H9 (cell line): ENCODE data around the gene JMJD1C. TPM values are rescaled to one million over a fixed set of nuclear protein-coding genes. Genes with fewer than 3 reads are reported as not detected.

Experiments used
- DNase-seq: peaks from one replicate; pipeline ENCODE4 v3.0.0-alpha.2; 2017
- H2AFZ ChIP-seq: one replicate; pipeline ENCODE4 v1.6.1; 2013; ENCODE audit warnings: mild to moderate bottlenecking, low read length, control low read depth, moderate library complexity
- H2AK5ac ChIP-seq: 2 replicates; pipeline ENCODE4 v1.6.1; 2013; ENCODE audit warnings: low read length, control low read depth, mixed read lengths; ENCODE audit not compliant: insufficient read length
- H2BK120ac ChIP-seq: one replicate; pipeline ENCODE4 v1.6.1; 2013; ENCODE audit warnings: low read depth, mild to moderate bottlenecking, low read length, control low read depth, inconsistent platforms; ENCODE audit not compliant: poor library complexity, severe bottlenecking
- H2BK12ac ChIP-seq: 2 replicates; pipeline ENCODE4 v1.6.1; 2013; ENCODE audit warnings: low read length, control low read depth, mixed read lengths, low read depth; ENCODE audit not compliant: insufficient read length
- H2BK15ac ChIP-seq: 2 replicates; pipeline ENCODE4 v1.6.1; 2013; ENCODE audit warnings: low read depth, low read length, control low read depth
- H2BK20ac ChIP-seq: one replicate; pipeline ENCODE4 v1.6.1; 2013; ENCODE audit warnings: low read depth, mild to moderate bottlenecking, low read length, control low read depth, inconsistent platforms; ENCODE audit not compliant: poor library complexity, severe bottlenecking
- H2BK5ac ChIP-seq: 2 replicates; pipeline ENCODE4 v1.6.1; 2013; ENCODE audit warnings: low read length, control low read depth, mixed read lengths; ENCODE audit not compliant: insufficient read length
- H3K14ac ChIP-seq: 2 replicates; pipeline ENCODE4 v1.6.1; 2013; ENCODE audit warnings: low read length, control low read depth; ENCODE audit not compliant: insufficient read depth
- H3K18ac ChIP-seq: 2 replicates; pipeline ENCODE4 v1.6.1; 2013; ENCODE audit warnings: low read depth, mild to moderate bottlenecking, mixed read lengths, low read length, control low read depth; ENCODE audit not compliant: insufficient read length
- H3K23ac ChIP-seq: 2 replicates; pipeline ENCODE4 v1.6.1; 2013; ENCODE audit warnings: low read length, control low read depth, mixed read lengths, low read depth; ENCODE audit not compliant: insufficient read length
- H3K23me2 ChIP-seq: 2 replicates; pipeline ENCODE4 v1.6.1; 2013; ENCODE audit warnings: low read depth, mild to moderate bottlenecking, mixed read lengths, low read length, control low read depth; ENCODE audit not compliant: insufficient read length, poor library complexity, severe bottlenecking
- H3K27ac ChIP-seq: 2 replicates; pipeline ENCODE4 v1.5.1; 2013; ENCODE audit warnings: low read length, control low read depth, mixed read lengths, low read depth; ENCODE audit not compliant: insufficient read length
- H3K27me3 ChIP-seq: 2 replicates; pipeline ENCODE4 v1.6.1; 2013; ENCODE audit warnings: low read length, control low read depth, inconsistent platforms; ENCODE audit not compliant: insufficient read depth
- H3K4ac ChIP-seq: 2 replicates; pipeline ENCODE4 v1.6.1; 2013; ENCODE audit warnings: low read depth, mild to moderate bottlenecking, control low read depth, inconsistent platforms, low read length, moderate library complexity
- H3K4me1 ChIP-seq: 2 replicates; pipeline ENCODE4 v1.6.1; 2013; ENCODE audit warnings: low read length, control low read depth, inconsistent platforms; ENCODE audit not compliant: insufficient read depth
- H3K4me2 ChIP-seq: 2 replicates; pipeline ENCODE4 v1.6.1; 2013; ENCODE audit warnings: low read length, control low read depth, mixed read lengths; ENCODE audit not compliant: insufficient read length, insufficient read depth
- H3K56ac ChIP-seq: 2 replicates; pipeline ENCODE4 v1.6.1; 2013; ENCODE audit warnings: low read depth, mild to moderate bottlenecking, mixed read lengths, low read length, control low read depth; ENCODE audit not compliant: insufficient read length
- H3K79me1 ChIP-seq: 2 replicates; pipeline ENCODE4 v1.6.1; 2013; ENCODE audit warnings: low read depth, mild to moderate bottlenecking, moderate library complexity, low read length, control low read depth, inconsistent platforms; ENCODE audit not compliant: insufficient read depth, poor library complexity, severe bottlenecking
- H3K79me2 ChIP-seq: 2 replicates; pipeline ENCODE4 v1.6.1; 2013; ENCODE audit warnings: low read length, control low read depth, inconsistent platforms; ENCODE audit not compliant: insufficient read depth
- H3K9ac ChIP-seq: 2 replicates; pipeline ENCODE4 v1.6.1; 2013; ENCODE audit warnings: low read length, control low read depth, mixed read lengths; ENCODE audit not compliant: insufficient read length; ENCODE audit errors: extremely low read depth
- H3K9me3 ChIP-seq: one replicate; pipeline ENCODE4 v1.6.1; 2013; ENCODE audit warnings: low read depth, low read length, inconsistent platforms; ENCODE audit not compliant: control insufficient read depth
- H3T11ph ChIP-seq: one replicate; pipeline ENCODE4 v1.6.1; 2013; ENCODE audit warnings: mild to moderate bottlenecking, low read length, control low read depth, inconsistent platforms
- H4K20me1 ChIP-seq: one replicate; pipeline ENCODE4 v1.6.1; 2013; ENCODE audit not compliant: control insufficient read depth, insufficient read length, insufficient read depth
- H4K5ac ChIP-seq: 2 replicates; pipeline ENCODE4 v1.6.1; 2013; ENCODE audit warnings: low read depth, mild to moderate bottlenecking, mixed read lengths, low read length, control low read depth; ENCODE audit not compliant: insufficient read length
- H4K8ac ChIP-seq: replicated peaks from 2 replicates; pipeline ENCODE4 v1.6.1; 2013; ENCODE audit warnings: low read length, control low read depth, mixed read lengths, low read depth; ENCODE audit not compliant: insufficient read length
- H4K91ac ChIP-seq: 2 replicates; pipeline ENCODE4 v1.6.1; 2013; ENCODE audit warnings: low read depth, mild to moderate bottlenecking, moderate library complexity, mixed read lengths, low read length, control low read depth; ENCODE audit not compliant: insufficient read length
- H3K27ac Mint-ChIP-seq, 3 experiments: 2 replicates in 2 of 3; 3 replicates in 1 of 3; pipeline ENCODE4 v1.8.0; 2020 to 2021; ENCODE audit warnings: mixed read lengths in 3 of 3, mild to moderate bottlenecking in 1 of 3, moderate library complexity in 1 of 3
- H3K27me3 Mint-ChIP-seq: 2 replicates; pipeline ENCODE4 v1.8.0; 2021; ENCODE audit warnings: low read depth, mild to moderate bottlenecking, moderate library complexity, mixed read lengths
- H3K36me3 Mint-ChIP-seq, 3 experiments: 2 replicates in 2 of 3; 3 replicates in 1 of 3; pipeline ENCODE4 v1.8.0; 2020 to 2021; ENCODE audit warnings: low read depth in 3 of 3, mixed read lengths in 3 of 3; ENCODE audit not compliant: insufficient read depth in 1 of 3
- H3K4me1 Mint-ChIP-seq, 2 experiments: 2 replicates each; pipeline ENCODE4 v1.8.0; 2020; ENCODE audit warnings: mixed read lengths in 2 of 2
- H3K4me3 Mint-ChIP-seq, 2 experiments: 2 replicates in 1 of 2; 3 replicates in 1 of 2; pipeline ENCODE4 v1.8.0; 2020 to 2021; ENCODE audit warnings: mild to moderate bottlenecking in 2 of 2, mixed read lengths in 2 of 2, moderate library complexity in 1 of 2
- H3K9me3 Mint-ChIP-seq, 2 experiments: 2 replicates in 1 of 2; 3 replicates in 1 of 2; pipeline ENCODE4 v1.8.0; 2020; ENCODE audit warnings: mild to moderate bottlenecking in 2 of 2, mixed read lengths in 2 of 2, moderate library complexity in 1 of 2
- WGBS: extraction: QIAGEN DNeasy Blood & Tissue Kit; methylation state at CpG from one replicate; pipeline ENCODE4 v1.1.7; 2013; ENCODE audit warnings: missing lambda C conversion rate, low lambda C conversion rate, mixed read lengths; ENCODE audit not compliant: insufficient read length; ENCODE audit errors: extremely low coverage; 5-methylcytosine and 5-hydroxymethylcytosine counted together
- total RNA-seq: library from RNA; stranded (reverse); gene quantifications from 2 replicates; pipeline ENCODE4 v1.2.1, GENCODE V29; 2021
- TF ChIP-seq, protein P1 (sequence below): fragments of 200-600 bp; sonication (generic); conservative IDR thresholded peaks from 3 replicates; pipeline ENCODE4 v1.8.0; 2021; ENCODE audit warnings: antibody characterized with exemption, mild to moderate bottlenecking

The JMJD1C gene
- total RNA-seq, 1 experiment from 2014 or later, result 200 TPM

DNA sequence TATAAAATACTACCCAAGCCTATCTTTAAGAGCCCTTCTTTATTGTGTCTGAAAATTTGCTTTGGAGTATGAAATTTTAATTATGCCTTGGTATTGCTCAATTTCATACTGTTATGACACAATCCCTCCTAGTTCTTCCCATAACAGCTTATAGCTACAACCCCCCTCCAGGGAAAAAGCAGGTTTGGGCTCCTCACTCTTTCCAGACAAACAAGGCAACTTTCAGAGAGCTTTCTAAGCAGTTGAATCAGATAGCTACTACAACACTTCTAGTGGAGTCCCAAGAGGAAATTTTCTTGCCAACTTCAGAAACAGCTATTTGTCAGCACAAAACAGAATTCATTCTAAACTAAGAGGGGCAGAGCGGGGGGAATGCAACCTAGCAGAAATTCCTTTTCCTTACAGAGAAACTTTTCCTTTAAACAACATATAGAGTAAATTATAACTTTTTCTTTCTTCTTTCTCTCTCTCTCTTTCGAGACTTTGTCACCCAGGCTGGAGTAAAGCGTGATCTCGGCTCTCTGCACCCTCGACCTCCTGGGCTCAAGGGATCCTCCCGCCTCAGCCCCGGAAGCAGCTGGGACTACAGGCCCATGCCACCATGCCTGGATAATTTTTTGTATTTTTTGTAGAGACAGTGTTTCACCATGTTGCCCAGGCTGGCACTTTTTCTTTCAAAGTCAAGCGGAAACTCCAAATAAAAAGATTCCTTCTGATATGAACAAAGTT is 26.0 kb upstream of the JMJD1C start:
- no peak overlapping the region for H4K8ac ChIP-seq
- H3K4ac ChIP-seq, result no peak overlapping the region
- no peak overlapping the region for H3K27ac ChIP-seq
- WGBS, result no CpG with 5 or more reads among the region's 8 CpGs
- H2BK20ac ChIP-seq, result no peak overlapping the region
- no peak overlapping the region for H3K56ac ChIP-seq
- Mint-ChIP-seq H3K4me3 (no peak overlapping the region), H3K4me1 (peaks cover 11 to 17% of the 10 kb centered on the region in 2 experiments), H3K36me3 (peaks cover 6 to 33% (median 23%) of the 10 kb centered on the region in 3 experiments; a peak in 6 of 7 replicates), H3K27ac (peak overlapping the region; percentile 7 to 90 (median 74); a peak in 6 of 7 replicates), H3K27me3 (no peaks in the 10 kb centered on the region), H3K9me3 (peaks cover 8 to 9% of the 10 kb centered on the region in 2 experiments)
- no peaks in the 10 kb centered on the region for H3K4me1 ChIP-seq
- H4K5ac ChIP-seq, result no peak overlapping the region
- H3K23me2 ChIP-seq, result no peaks in the 10 kb centered on the region
- H3K9ac ChIP-seq, result no peak overlapping the region
- H2BK15ac ChIP-seq, result no peak overlapping the region
- no peak overlapping the region for H3K23ac ChIP-seq
- H3K9me3 ChIP-seq, result no peaks in the 10 kb centered on the region
- no peaks in the 10 kb centered on the region for H3K27me3 ChIP-seq
- H2BK5ac ChIP-seq, result no peak overlapping the region
- H4K20me1 ChIP-seq, result no peaks in the 10 kb centered on the region
- no peak overlapping the region for H4K91ac ChIP-seq
- no peak overlapping the region for H3T11ph ChIP-seq
- TF ChIP-seq, protein P1, sequence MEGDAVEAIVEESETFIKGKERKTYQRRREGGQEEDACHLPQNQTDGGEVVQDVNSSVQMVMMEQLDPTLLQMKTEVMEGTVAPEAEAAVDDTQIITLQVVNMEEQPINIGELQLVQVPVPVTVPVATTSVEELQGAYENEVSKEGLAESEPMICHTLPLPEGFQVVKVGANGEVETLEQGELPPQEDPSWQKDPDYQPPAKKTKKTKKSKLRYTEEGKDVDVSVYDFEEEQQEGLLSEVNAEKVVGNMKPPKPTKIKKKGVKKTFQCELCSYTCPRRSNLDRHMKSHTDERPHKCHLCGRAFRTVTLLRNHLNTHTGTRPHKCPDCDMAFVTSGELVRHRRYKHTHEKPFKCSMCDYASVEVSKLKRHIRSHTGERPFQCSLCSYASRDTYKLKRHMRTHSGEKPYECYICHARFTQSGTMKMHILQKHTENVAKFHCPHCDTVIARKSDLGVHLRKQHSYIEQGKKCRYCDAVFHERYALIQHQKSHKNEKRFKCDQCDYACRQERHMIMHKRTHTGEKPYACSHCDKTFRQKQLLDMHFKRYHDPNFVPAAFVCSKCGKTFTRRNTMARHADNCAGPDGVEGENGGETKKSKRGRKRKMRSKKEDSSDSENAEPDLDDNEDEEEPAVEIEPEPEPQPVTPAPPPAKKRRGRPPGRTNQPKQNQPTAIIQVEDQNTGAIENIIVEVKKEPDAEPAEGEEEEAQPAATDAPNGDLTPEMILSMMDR, result no peak
- no peak overlapping the region for H2AFZ ChIP-seq
- H2BK120ac ChIP-seq, result no peak overlapping the region
- no peaks in the 10 kb centered on the region; the same call in 1 of the 2 replicates for H3K79me2 ChIP-seq
- no peak overlapping the region for H3K18ac ChIP-seq
- H3K14ac ChIP-seq, result no peak overlapping the region
- peaks cover 6% of the 10 kb centered on the region for H3K79me1 ChIP-seq
- H3K4me2 ChIP-seq, result no peak overlapping the region
- no peak for DNase-seq
- H2AK5ac ChIP-seq, result no peak overlapping the region
- H2BK12ac ChIP-seq, result no peak overlapping the region
